GM19324 (cell line): Measurements from ENCODE around the gene TMEM120B.
"Not testable (repeated sequence)": the region's sequence is repeated elsewhere in the genome, so short reads cannot be mapped to it uniquely, and the experiment has no call there.

Source experiments
- ATAC-seq: cut with Tn5 transposase; IDR thresholded peaks from one replicate; pipeline ENCODE4 v1.9.1; 2021; ENCODE audit warnings: mild to moderate bottlenecking, moderate library complexity; ENCODE audit not compliant: unreplicated experiment, low FRiP score

TMEM120B gene

GRCh38 chr12:121738340-121738858 is 25.8 kb downstream of the TMEM120B start:
- ATAC-seq: no peak

DNA sequence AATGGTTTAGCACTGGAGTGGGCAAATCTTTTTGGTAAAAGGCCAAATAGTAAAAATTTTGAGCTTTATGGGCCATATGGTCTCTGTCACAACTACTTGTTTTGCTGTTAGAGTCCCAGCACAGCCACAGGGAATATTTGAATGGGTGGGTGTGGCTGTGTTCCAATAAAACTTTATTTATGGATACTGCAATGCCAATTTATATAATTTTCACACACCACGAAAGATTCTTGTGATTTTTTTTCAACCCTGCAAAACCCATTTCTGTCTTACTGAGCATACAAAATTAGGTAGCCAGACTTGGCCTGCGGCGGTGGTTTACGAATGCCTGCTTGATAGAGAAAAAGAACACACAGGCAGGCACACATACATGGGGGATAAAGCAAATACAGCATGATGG is 28.3 kb downstream of the TMEM120B start:
- no peak for ATAC-seq

GRCh38 chr12:121741743-121742142 is 29.2 kb downstream of the TMEM120B start:
- ATAC-seq: no peak

GRCh38 chr12:121745545-121745944 is 33.0 kb downstream of the TMEM120B start:
- ATAC-seq: not testable (repeated sequence)

- ATAC-seq: no peak
Measured at GRCh38 chr12:121748218-121748570, 35.6 kb downstream of the TMEM120B start.

GRCh38 chr12:121748571-121749265 is 36.2 kb downstream of the TMEM120B start:
- no peak for ATAC-seq

DNA sequence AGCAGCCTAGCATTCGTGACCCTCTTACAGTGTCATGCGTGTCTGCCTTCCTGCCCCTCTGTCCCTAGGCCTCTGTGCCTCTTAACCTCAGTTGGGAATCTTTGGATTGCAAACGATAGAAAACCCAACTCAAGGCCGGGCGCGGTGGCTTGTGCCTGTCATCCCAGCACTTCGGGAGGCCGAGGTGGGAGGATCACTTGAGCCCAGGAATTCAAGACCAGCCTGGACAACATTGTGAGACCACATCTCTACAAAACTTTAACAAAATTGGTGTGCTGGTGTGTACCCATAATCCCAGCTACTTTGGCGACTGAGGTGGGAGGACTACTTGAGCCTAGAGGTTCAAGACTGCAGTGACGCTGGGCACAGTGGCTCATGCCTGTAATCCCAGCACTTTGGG is 36.7 kb downstream of the TMEM120B start:
- no peak for ATAC-seq

- no peak for ATAC-seq
Measured at GRCh38 chr12:121750507-121750955, 38.0 kb downstream of the TMEM120B start.

DNA sequence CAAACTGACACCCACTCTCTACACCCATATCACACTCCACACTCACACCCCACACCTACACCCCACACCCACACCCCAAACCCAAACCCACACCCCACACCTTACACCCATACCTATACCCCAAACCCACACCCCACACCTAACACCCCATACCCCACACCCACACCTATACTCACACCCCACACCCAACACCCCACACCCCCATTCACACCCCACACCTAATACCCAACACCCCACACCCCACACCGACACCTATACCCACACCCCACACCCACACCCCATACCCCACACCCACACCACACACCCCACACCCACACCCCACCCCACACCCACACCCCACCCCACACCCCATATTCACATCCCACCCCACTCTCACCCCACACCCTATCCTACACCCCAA is 38.5 kb downstream of the TMEM120B start:
- no peak for ATAC-seq

GRCh38 chr12:121751749-121752351 is 39.3 kb downstream of the TMEM120B start:
- no peak for ATAC-seq

- no peak for ATAC-seq
Measured at GRCh38 chr12:121753844-121754264, 41.3 kb downstream of the TMEM120B start.

GRCh38 chr12:121754836-121755235 is 42.3 kb downstream of the TMEM120B start:
- no peak for ATAC-seq

- no peak for ATAC-seq
Measured at GRCh38 chr12:121755591-121755990, 43.0 kb downstream of the TMEM120B start.

GRCh38 chr12:121758536-121758935 is 46.0 kb downstream of the TMEM120B start:
- not testable (repeated sequence) for ATAC-seq

DNA sequence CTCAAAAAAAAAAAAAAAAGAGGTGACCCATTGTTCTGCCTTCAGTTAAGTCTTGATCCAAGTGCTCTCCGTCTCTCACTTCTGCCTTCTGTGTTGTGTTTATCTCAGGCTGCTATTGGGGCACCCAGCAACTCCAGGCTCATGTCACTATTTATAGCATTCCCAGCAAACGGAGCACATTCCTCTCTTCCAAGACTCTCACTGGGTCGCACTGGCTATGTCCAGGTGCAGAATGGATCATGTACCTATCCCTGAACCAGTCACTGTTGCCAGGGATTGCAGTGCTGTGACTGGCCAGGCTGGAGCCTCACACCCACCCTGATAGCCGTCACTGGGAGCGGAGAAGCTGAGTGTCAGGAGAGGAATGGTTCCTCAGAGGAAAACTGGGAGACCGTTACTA is 49.7 kb downstream of the TMEM120B start:
- no peak for ATAC-seq

DNA sequence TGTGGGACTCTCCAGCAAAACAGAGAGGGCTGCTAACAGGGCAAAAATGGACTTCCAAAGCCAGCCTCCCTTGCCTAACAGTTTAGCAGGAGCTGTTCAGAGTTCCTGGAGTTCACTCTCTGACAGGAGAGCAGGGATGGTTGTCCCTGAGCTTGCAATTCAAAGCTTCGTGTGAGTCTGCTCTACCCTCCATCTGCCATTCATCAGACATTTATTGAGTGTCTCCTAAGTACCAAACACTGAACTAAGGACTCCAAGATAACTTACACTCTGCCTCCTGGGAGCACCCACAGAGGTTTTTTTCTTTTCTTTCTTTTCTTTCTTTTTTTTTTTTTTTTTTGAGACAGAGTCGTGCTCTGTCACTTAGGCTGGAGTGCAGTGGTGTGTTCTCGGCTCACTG is 52.3 kb downstream of the TMEM120B start:
- ATAC-seq: no peak

DNA sequence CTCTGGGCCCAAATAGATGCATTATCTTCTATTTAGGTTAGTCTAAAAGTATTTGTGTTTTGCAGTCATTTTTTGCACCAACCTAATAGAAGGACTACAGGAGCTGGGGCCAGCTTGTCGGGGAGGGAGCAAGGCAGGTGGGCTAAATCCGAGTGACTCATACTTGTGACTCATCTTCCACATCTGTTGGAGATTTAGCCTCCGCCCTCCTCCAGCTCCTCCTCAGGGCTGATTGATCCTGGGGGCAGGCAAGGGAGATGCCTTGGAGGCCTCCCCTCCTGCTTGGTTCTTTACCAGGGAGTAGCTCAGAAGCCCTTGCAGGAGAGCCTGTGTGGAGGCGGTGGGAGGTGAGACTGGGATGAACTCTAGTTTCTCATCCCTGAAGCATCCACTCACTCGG is 53.0 kb downstream of the TMEM120B start:
- ATAC-seq: no peak

DNA sequence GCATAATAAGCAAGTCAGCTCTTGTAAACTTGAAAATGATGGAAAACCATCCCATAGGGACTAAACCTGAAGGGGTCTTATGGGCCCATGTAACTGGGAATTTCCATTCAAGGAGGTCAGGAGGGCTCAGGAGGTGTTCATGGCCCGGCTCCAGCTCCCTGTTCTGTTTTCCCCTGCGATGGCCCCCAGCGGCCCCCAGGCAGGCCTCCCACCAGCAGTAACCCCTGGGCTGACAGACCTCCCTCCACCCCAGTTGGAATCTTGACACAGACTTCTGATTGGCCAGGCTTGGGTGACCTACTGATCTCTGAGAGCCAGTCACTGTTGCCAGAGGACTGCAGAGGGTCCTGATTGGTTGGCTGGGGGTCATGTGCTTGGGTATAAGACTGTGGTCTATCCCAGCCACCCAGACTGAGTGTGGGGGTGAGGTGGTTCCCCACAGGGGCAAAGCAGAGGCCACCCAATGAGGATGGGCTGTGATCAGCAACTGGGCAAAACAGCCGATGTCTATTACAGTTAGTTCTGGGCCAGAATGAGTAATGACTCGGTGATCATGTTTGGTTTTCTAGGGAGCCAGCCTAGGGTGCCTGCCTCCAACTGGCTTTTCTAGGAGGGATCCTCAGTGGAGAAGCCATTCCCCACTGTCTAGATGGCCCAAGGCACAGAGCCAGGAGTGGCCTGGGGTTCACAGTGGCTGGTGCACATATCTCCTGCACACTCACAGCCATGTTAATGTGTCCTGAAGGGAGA is 53.9 kb downstream of the TMEM120B start:
- no peak for ATAC-seq

- ATAC-seq: no peak
Measured at GRCh38 chr12:121767525-121768016, 55.0 kb downstream of the TMEM120B start.

DNA sequence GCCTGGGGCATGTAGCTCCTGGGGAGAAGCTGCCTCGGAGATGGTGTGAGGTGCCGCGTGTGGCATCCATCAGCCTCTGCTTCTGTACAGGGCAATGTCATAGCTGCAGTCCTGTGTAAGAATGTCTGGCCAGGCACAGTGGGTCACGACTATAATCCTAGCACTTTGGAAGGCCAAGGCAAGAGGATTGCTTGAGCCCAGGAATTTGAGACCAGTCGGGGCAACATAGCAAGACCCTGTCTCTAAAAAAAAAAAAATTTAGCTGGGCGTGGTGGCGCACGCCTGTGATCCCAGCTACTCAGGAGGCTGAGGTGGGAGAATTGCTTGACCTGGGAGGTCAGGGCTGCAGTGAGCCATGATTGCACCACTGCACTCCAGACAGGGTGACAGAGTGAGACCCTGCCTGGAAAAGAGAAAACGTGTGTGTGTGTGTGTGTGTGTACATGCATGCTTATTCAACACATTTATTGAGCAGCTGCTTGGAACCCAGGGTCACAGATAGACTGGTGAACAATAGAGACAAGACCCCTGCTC is 56.8 kb downstream of the TMEM120B start:
- no peak for ATAC-seq

- no peak for ATAC-seq
Measured at GRCh38 chr12:121769831-121770301, 57.3 kb downstream of the TMEM120B start.
